Measurements from ENCODE around the gene SOX6.
"Not testable (repeated sequence)": the region's sequence is repeated elsewhere in the genome, so short reads cannot be mapped to it uniquely, and the experiment has no call there.

Gene SOX6

GRCh38 chr11:15944460-15944859 lies 411.9 kb downstream of the SOX6 start:
- DNase-seq, result no peak

GRCh38 chr11:15943418-15944197 lies 412.7 kb downstream of the SOX6 start:
- no peak for DNase-seq

- DNase-seq, result no peak
Observed at GRCh38 chr11:15942936-15943335, 413.4 kb downstream of the SOX6 start.

GRCh38 chr11:15942126-15942525 lies 414.2 kb downstream of the SOX6 start:
- no peak for DNase-seq

- no peak for DNase-seq
Observed at GRCh38 chr11:15941206-15941770, 415.1 kb downstream of the SOX6 start.

- no peak for DNase-seq
Observed at GRCh38 chr11:15940462-15941205, 415.7 kb downstream of the SOX6 start.

GRCh38 chr11:15938983-15939382 lies 417.4 kb downstream of the SOX6 start:
- DNase-seq, result no peak

- no peak for DNase-seq
Observed at GRCh38 chr11:15938121-15938611, 418.2 kb downstream of the SOX6 start.

- no peak for DNase-seq
Observed at GRCh38 chr11:15937601-15938120, 418.7 kb downstream of the SOX6 start.

GRCh38 chr11:15936011-15936410 lies 420.3 kb downstream of the SOX6 start:
- DNase-seq, result no peak

GRCh38 chr11:15935373-15935772 lies 421.0 kb downstream of the SOX6 start:
- DNase-seq, result no peak

- no peak for DNase-seq
Observed at GRCh38 chr11:15933886-15934625, 422.3 kb downstream of the SOX6 start.

GRCh38 chr11:15932417-15932816 lies 423.9 kb downstream of the SOX6 start:
- DNase-seq, result no peak

- no peak for DNase-seq
Observed at GRCh38 chr11:15931497-15931896, 424.8 kb downstream of the SOX6 start.

- DNase-seq, result no peak
Observed at GRCh38 chr11:15930442-15931025, 425.8 kb downstream of the SOX6 start.

GRCh38 chr11:15929371-15929901 lies 426.9 kb downstream of the SOX6 start:
- no peak for DNase-seq

- no peak for DNase-seq
Observed at GRCh38 chr11:15927864-15928217, 428.5 kb downstream of the SOX6 start.

- no peak for DNase-seq
Observed at GRCh38 chr11:15927196-15927863, 429.0 kb downstream of the SOX6 start.

GRCh38 chr11:15926071-15926470 lies 430.3 kb downstream of the SOX6 start:
- no peak for DNase-seq

- no peak for DNase-seq
Observed at GRCh38 chr11:15923183-15923582, 433.2 kb downstream of the SOX6 start.

- DNase-seq, result not testable (repeated sequence)
Observed at GRCh38 chr11:15922745-15923144, 433.6 kb downstream of the SOX6 start.
